ENCODE results near the gene CAPS. TPM values are rescaled to one million over a fixed set of nuclear protein-coding genes. Genes with fewer than 3 reads are reported as not detected.

CAPS gene
- total and polyA plus RNA-seq, 3 donors from 2014 or later = 9.4 to 20.9 (median 13.9) TPM

DNA sequence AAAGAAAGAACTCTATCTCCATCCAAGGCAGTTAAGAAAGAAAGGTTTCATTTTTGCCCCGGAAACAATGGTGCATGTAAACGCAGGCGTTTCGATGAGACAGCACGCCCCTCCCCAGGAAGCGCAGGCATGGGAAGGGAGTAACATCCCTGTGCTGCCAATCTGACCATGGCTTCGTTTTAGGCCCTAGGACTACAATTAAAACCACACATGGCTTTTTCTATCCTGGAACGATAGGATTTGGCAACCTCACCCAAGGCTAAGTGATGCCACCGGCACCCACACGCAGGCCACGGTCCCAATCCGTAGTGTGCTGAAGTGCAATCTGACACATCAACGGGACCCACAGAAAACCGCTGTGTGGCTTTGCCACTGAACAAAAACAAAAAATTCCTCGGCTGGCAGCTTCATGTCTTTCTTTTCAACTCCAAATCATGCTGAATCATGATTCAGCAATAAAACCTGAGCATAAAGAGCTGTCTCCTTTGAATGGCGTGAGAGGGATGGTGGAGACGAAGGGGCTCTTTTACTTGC, 39.7 kb downstream of the CAPS start:
- H3K4me1 ChIP-seq = peaks cover 33% of the 10 kb centered on the region
- 66 to 70% methylated on average over 17 of the region's 17 CpGs for WGBS, 2 donors
- DNase-seq = no peak

DNA sequence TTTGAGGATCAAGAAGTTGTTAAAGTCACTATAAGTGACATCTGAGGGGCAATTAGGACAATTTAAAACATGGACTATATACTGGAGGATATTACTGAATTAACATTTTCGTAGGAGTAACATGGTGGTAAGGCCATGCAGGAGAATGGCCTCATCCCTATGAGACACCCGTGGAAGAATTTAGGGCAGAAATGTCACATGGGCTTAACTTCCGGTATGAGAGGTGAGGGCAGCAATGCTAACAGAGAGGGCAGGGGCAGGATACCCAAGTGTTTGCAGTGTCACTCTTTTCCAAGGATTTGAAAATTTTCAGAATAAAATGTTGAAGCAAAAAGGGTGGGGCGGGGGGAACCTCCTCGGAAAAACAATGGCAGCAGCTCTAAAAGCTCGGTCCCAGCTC, 40.2 kb downstream of the CAPS start:
- DNase-seq = no peak
- no peaks in the 10 kb centered on the region for H3K36me3 ChIP-seq (ENCODE audit: low read depth, missing control alignments)
- no peak overlapping the region for H3K27ac ChIP-seq
- 66 to 67% methylated on average over 6 of the region's 6 CpGs for WGBS, 2 donors
- intact Hi-C loops (cut with DNase I; ENCODE audit: low total_unique reads) = no loop called here
- no peaks in the 10 kb centered on the region for H3K9me3 ChIP-seq
- H3K27me3 ChIP-seq = no peaks in the 10 kb centered on the region
- peaks cover 33% of the 10 kb centered on the region for H3K4me1 ChIP-seq
- H3K4me3 ChIP-seq = no peak overlapping the region
- TF ChIP-seq POLR2A (IDR thresholded peaks at IDR 0.05) = no peak
- TF ChIP-seq, protein P1, sequence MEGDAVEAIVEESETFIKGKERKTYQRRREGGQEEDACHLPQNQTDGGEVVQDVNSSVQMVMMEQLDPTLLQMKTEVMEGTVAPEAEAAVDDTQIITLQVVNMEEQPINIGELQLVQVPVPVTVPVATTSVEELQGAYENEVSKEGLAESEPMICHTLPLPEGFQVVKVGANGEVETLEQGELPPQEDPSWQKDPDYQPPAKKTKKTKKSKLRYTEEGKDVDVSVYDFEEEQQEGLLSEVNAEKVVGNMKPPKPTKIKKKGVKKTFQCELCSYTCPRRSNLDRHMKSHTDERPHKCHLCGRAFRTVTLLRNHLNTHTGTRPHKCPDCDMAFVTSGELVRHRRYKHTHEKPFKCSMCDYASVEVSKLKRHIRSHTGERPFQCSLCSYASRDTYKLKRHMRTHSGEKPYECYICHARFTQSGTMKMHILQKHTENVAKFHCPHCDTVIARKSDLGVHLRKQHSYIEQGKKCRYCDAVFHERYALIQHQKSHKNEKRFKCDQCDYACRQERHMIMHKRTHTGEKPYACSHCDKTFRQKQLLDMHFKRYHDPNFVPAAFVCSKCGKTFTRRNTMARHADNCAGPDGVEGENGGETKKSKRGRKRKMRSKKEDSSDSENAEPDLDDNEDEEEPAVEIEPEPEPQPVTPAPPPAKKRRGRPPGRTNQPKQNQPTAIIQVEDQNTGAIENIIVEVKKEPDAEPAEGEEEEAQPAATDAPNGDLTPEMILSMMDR (IDR thresholded peaks at IDR 0.05) = no peak

More for the DNA sequence above, 39.7 kb downstream of the CAPS start:
- H3K27me3 ChIP-seq = no peaks in the 10 kb centered on the region
- H3K27ac ChIP-seq = no peak overlapping the region
- TF ChIP-seq, protein P1 (IDR thresholded peaks at IDR 0.05) = no peak
- no peak for TF ChIP-seq POLR2A (IDR thresholded peaks at IDR 0.05)
- H3K9me3 ChIP-seq = no peaks in the 10 kb centered on the region
- intact Hi-C loops (cut with DNase I; ENCODE audit: low total_unique reads) = no loop called here
- no peaks in the 10 kb centered on the region for H3K36me3 ChIP-seq (ENCODE audit: low read depth, missing control alignments)
- H3K4me3 ChIP-seq = no peak overlapping the region

DNA sequence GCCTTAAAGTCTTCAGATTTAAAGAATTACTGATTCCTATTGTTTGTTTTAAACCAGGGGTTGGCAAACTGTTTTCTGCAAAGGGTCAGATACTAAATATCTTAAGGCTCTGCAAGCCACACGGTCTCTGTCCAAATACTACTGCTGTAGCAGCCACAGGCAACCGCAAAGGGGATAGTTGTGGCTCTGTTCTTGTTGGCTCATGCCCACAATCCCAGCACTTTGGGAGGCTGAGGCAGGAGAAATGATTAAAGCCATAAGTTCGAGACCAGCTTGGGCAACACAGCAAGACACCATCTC, 41.5 kb downstream of the CAPS start:
- H3K36me3 ChIP-seq (ENCODE audit: low read depth, missing control alignments) = no peaks in the 10 kb centered on the region
- WGBS, 2 donors = 63 to 75% methylated on average over 3 of the region's 3 CpGs
- H3K27ac ChIP-seq = no peak overlapping the region
- intact Hi-C loops (cut with DNase I; ENCODE audit: low total_unique reads) = no loop called here
- no peaks in the 10 kb centered on the region for H3K9me3 ChIP-seq
- H3K27me3 ChIP-seq = no peaks in the 10 kb centered on the region
- no peak overlapping the region for H3K4me3 ChIP-seq
- TF ChIP-seq, protein P1 (IDR thresholded peaks at IDR 0.05) = no peak
- no peak for TF ChIP-seq POLR2A (IDR thresholded peaks at IDR 0.05)
- H3K4me1 ChIP-seq = peaks cover 38% of the 10 kb centered on the region
- no peak for DNase-seq

DNA sequence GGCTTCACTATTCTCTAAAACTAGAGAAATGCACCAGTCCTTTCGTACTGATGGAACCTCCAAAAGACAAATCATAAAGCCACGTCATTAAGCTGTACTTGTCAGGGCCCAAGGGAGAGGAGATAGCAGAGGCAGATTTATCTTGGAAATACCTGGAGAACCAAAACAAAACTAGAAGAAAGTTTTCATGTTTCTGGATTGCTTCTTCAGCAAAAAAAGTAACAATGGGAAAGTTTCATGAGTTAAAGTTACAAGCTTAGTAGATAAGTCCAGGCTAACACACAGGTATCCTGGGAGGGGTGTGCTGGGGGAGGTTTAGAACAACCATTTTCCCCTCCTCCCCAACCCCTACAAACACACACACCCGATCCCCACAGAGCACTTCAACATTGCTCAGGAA, 42.3 kb downstream of the CAPS start:
- TF ChIP-seq POLR2A (IDR thresholded peaks at IDR 0.05) = no peak
- TF ChIP-seq, protein P1 (IDR thresholded peaks at IDR 0.05) = no peak
- no peak for DNase-seq
- Histone ChIP-seq H3K27ac (no peak overlapping the region), H3K36me3 (ENCODE audit: low read depth, missing control alignments) (no peaks in the 10 kb centered on the region), H3K9me3 (no peaks in the 10 kb centered on the region), H3K4me3 (no peak overlapping the region), H3K27me3 (no peaks in the 10 kb centered on the region), H3K4me1 (peaks cover 36% of the 10 kb centered on the region)
- 56 to 68% methylated on average over 3 of the region's 3 CpGs for WGBS, 2 donors
- intact Hi-C loops (cut with DNase I; ENCODE audit: low total_unique reads) = no loop called here

DNA sequence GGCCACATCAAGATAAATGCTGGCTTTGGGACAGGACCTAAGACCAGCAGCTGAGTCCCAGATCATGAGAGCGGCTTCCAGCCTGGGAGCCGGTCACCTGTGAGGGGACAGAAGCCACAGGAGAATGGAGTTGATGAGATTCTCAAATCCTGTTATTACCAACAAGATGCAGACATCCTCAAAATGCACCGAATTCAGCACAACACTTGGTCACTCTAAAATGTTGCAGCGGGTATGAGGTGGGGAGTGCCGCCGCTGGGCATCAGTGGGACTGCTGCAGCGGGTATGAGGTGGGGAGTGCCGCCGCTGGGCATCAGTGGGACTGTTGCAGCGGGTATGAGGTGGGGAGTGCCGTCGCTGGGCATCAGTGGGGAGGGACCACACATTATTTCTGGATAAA, 42.7 kb downstream of the CAPS start:
- Histone ChIP-seq H3K4me3 (no peak overlapping the region), H3K27ac (no peak overlapping the region), H3K9me3 (no peaks in the 10 kb centered on the region), H3K27me3 (no peaks in the 10 kb centered on the region), H3K4me1 (peaks cover 32% of the 10 kb centered on the region), H3K36me3 (ENCODE audit: low read depth, missing control alignments) (no peaks in the 10 kb centered on the region)
- DNase-seq = no peak
- WGBS, 2 donors = 91 to 93% methylated on average over 6 to 12 of the region's 12 CpGs
- intact Hi-C loops (cut with DNase I; ENCODE audit: low total_unique reads) = no loop called here
- no peak for TF ChIP-seq POLR2A (IDR thresholded peaks at IDR 0.05)
- TF ChIP-seq, protein P1 (IDR thresholded peaks at IDR 0.05) = no peak
